GM15510 (cell line): ENCODE data around the gene GRIN2A.

Experiments used
- POLR2A ChIP-seq: IDR thresholded peaks from 3 replicates; pipeline ENCODE4 v1.6.1; 2011; ENCODE audit warnings: borderline replicate concordance; ENCODE audit not compliant: insufficient read length; ENCODE audit errors: extremely low read depth

Gene GRIN2A

GRCh38 chr16:10067406-10067805, 114.8 kb downstream of the GRIN2A start:
- no peak for TF ChIP-seq POLR2A

- no peak for TF ChIP-seq POLR2A
Observed at GRCh38 chr16:10065019-10065418, 117.2 kb downstream of the GRIN2A start.

- no peak for TF ChIP-seq POLR2A
Observed at GRCh38 chr16:10048850-10049249, 133.4 kb downstream of the GRIN2A start.

GRCh38 chr16:10045947-10046346, 136.3 kb downstream of the GRIN2A start:
- no peak for TF ChIP-seq POLR2A

GRCh38 chr16:10045291-10045775, 136.9 kb downstream of the GRIN2A start:
- TF ChIP-seq POLR2A: no peak

GRCh38 chr16:10040136-10041080, 141.8 kb downstream of the GRIN2A start:
- no peak for TF ChIP-seq POLR2A

GRCh38 chr16:10039220-10040096, 142.8 kb downstream of the GRIN2A start:
- no peak for TF ChIP-seq POLR2A

- TF ChIP-seq POLR2A: no peak
Observed at GRCh38 chr16:10037751-10038150, 144.5 kb downstream of the GRIN2A start.

GRCh38 chr16:10036956-10037355, 145.3 kb downstream of the GRIN2A start:
- no peak for TF ChIP-seq POLR2A

- TF ChIP-seq POLR2A: no peak
Observed at GRCh38 chr16:10033556-10033955, 148.7 kb downstream of the GRIN2A start.

- TF ChIP-seq POLR2A: no peak
Observed at GRCh38 chr16:10031955-10032354, 150.3 kb downstream of the GRIN2A start.

- TF ChIP-seq POLR2A: no peak
Observed at GRCh38 chr16:10031473-10031872, 150.8 kb downstream of the GRIN2A start.

GRCh38 chr16:10028644-10029043, 153.6 kb downstream of the GRIN2A start:
- TF ChIP-seq POLR2A: no peak

GRCh38 chr16:10027553-10027952, 154.7 kb downstream of the GRIN2A start:
- no peak for TF ChIP-seq POLR2A

GRCh38 chr16:10026593-10026992, 155.6 kb downstream of the GRIN2A start:
- no peak for TF ChIP-seq POLR2A
